HFFc6 (cell line): ENCODE measurements around the gene SUSD3. TPM values are rescaled to one million over a fixed set of nuclear protein-coding genes. Genes with fewer than 3 reads are reported as not detected.

Source experiments
- DNase-seq: peaks from one replicate; pipeline ENCODE4 v3.0.0-alpha.2; 2018
- H3K27ac Mint-ChIP-seq: 2 replicates; pipeline ENCODE4 v1.8.0; 2020; ENCODE audit warnings: mild to moderate bottlenecking, mixed read lengths
- H3K27me3 Mint-ChIP-seq: 2 replicates; pipeline ENCODE4 v1.8.0; 2021; ENCODE audit warnings: mild to moderate bottlenecking, moderate library complexity, mixed read lengths; ENCODE audit not compliant: insufficient read depth
- H3K36me3 Mint-ChIP-seq: 2 replicates; pipeline ENCODE4 v1.8.0; 2021; ENCODE audit warnings: low read depth, mixed read lengths
- H3K4me1 Mint-ChIP-seq: 2 replicates; pipeline ENCODE4 v1.8.0; 2020; ENCODE audit warnings: low read depth, mixed read lengths
- H3K4me3 Mint-ChIP-seq: 2 replicates; pipeline ENCODE4 v1.8.0; 2020; ENCODE audit warnings: mild to moderate bottlenecking, moderate library complexity, mixed read lengths
- H3K9me3 Mint-ChIP-seq: 2 replicates; pipeline ENCODE4 v1.8.0; 2020; ENCODE audit warnings: mild to moderate bottlenecking, mixed read lengths
- CTCF ChIP-seq: fragments of 200-600 bp; sonication (generic); IDR thresholded peaks from 2 replicates; pipeline ENCODE4 v1.5.0; 2021; ENCODE audit warnings: antibody characterized with exemption, mild to moderate bottlenecking
- total RNA-seq, 6 experiments: library from RNA; stranded (reverse); fragmentation: NEBNext Ultra II Directional; extraction: Animal tissue kit (Norgen Biotek cat#: 25700); gene quantifications; 2 replicates in 1 of 6; 3 replicates in 5 of 6; pipeline ENCODE4 v1.2.3, GENCODE V29; 2021

The SUSD3 gene
- total RNA-seq, 6 experiments from 2014 or later, result 0.28 to 0.76 TPM; not detected in 4

DNA sequence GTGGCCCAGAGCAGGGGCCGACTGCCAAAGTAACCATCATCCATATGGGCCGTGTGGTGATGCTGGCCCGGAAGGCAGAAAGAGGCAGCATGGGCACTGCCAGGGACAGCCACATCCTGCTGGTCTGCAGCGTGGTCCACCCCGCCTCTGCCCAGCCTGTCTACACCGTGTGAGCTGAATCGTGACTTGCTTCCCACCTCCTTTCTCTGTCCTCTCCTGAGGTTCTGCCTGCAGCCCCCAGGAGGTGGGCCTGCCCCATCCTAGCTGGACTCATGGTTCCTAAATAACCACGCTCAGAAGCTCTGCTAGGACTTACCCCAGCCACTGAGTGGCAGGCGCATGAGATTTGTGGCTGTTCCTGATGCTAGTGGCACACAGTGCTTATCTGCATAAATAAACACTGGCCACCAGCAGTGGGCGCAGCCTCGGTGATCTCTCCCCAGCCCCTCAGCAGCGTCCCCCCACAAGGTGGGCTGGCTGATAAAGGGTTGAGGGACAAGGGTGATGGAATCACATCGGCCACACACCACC is 22.6 kb upstream of the SUSD3 start:
- Mint-ChIP-seq H3K9me3 (no peaks in the 10 kb centered on the region), H3K27me3 (peaks cover 11% of the 10 kb centered on the region), H3K27ac (no peak overlapping the region), H3K4me3 (no peak overlapping the region), H3K4me1 (no peaks in the 10 kb centered on the region), H3K36me3 (no peaks in the 10 kb centered on the region)
- 0 out of 2 replicates have a peak, but pooled peaks have one; percentile 9 for TF ChIP-seq CTCF
- no peak for DNase-seq

- Mint-ChIP-seq H3K27me3 (peaks cover 11% of the 10 kb centered on the region), H3K9me3 (no peaks in the 10 kb centered on the region), H3K36me3 (no peaks in the 10 kb centered on the region), H3K4me3 (no peak overlapping the region), H3K27ac (no peak overlapping the region), H3K4me1 (no peaks in the 10 kb centered on the region)
- peak; percentile 27; the same call in 1 of the 2 replicates for TF ChIP-seq CTCF
- no peak for DNase-seq
Observed at GRCh38 chr9:93036887-93037475, 21.5 kb upstream of the SUSD3 start.

DNA sequence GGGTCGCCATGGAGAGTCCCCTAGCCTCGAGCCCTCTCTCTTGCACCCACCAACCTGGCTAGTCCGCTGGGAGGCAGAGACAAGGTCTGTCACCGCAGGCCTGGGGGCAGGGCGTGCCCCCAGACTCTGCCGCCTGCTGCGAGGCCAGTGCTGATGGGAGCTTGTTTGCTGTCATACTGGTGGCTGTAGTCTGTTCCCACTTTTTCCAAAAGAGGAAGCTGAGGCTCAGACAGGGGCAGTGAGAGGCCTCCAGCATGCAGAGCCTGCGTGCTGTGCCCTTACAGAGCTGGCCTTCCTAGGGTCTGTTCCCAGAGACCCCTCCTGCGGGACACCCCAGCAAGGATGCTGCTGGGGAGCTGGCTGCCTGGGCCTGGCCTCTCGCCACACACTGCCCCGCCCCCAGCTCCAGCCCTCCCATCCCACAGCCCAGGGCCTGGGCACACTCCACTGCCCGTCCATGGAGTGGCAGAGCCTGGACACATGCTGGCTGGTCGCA is 21.0 kb upstream of the SUSD3 start:
- Mint-ChIP-seq H3K27me3 (peaks cover 11% of the 10 kb centered on the region), H3K4me1 (no peaks in the 10 kb centered on the region), H3K4me3 (no peak overlapping the region), H3K27ac (no peak overlapping the region), H3K9me3 (no peaks in the 10 kb centered on the region), H3K36me3 (no peaks in the 10 kb centered on the region)
- TF ChIP-seq CTCF, result no peak
- no peak for DNase-seq

DNA sequence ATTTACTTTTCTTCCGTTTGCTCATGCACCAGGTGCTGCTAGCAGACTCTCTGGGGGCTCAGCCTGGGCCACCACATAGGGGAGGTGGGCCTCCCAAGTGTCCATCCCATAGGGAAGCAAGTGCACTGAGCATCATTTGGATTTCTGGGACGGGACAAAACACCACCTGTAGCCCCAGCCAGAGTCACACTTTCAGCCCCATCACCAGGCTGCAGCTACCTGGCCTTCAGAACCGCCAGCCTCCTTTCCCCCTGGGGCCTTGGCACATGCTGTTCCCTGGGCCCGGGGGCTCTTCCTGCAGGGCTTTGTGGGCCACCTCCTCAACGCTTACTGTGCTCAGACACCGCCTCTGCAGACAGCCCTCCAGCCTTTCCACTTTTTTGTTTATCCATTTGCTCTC is 19.6 kb upstream of the SUSD3 start:
- Mint-ChIP-seq H3K4me1 (no peaks in the 10 kb centered on the region), H3K27me3 (peaks cover 13% of the 10 kb centered on the region), H3K27ac (no peak overlapping the region), H3K4me3 (no peak overlapping the region), H3K36me3 (no peaks in the 10 kb centered on the region), H3K9me3 (no peaks in the 10 kb centered on the region)
- TF ChIP-seq CTCF, result no peak
- DNase-seq, result no peak

- no peak for DNase-seq
- TF ChIP-seq CTCF, result no peak
- no peak overlapping the region for H3K27ac Mint-ChIP-seq
- peaks cover 13% of the 10 kb centered on the region for H3K27me3 Mint-ChIP-seq
- no peaks in the 10 kb centered on the region for H3K36me3 Mint-ChIP-seq
- no peak overlapping the region for H3K4me3 Mint-ChIP-seq
- H3K4me1 Mint-ChIP-seq, result no peaks in the 10 kb centered on the region
- no peaks in the 10 kb centered on the region for H3K9me3 Mint-ChIP-seq
Observed at GRCh38 chr9:93039456-93039855, 19.0 kb upstream of the SUSD3 start.
